Measurements from ENCODE around the gene MEF2C.

- TF ChIP-seq EZH2 (IDR thresholded peaks at IDR 0.05): peak; percentile 99
- TF ChIP-seq, protein P1, sequence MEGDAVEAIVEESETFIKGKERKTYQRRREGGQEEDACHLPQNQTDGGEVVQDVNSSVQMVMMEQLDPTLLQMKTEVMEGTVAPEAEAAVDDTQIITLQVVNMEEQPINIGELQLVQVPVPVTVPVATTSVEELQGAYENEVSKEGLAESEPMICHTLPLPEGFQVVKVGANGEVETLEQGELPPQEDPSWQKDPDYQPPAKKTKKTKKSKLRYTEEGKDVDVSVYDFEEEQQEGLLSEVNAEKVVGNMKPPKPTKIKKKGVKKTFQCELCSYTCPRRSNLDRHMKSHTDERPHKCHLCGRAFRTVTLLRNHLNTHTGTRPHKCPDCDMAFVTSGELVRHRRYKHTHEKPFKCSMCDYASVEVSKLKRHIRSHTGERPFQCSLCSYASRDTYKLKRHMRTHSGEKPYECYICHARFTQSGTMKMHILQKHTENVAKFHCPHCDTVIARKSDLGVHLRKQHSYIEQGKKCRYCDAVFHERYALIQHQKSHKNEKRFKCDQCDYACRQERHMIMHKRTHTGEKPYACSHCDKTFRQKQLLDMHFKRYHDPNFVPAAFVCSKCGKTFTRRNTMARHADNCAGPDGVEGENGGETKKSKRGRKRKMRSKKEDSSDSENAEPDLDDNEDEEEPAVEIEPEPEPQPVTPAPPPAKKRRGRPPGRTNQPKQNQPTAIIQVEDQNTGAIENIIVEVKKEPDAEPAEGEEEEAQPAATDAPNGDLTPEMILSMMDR (IDR thresholded peaks at IDR 0.05): no peak
These were observed 207.7 kb downstream of the MEF2C start for GRCh38 chr5:88675168-88675707.
